Loucy (cell line): ENCODE data around the gene MIEN1.

Experiments used
- H2AFZ ChIP-seq: fragments of 200-600 bp; sonication (generic); 2 replicates; pipeline ENCODE4 v1.6.0; 2016; ENCODE audit warnings: antibody characterized with exemption, mild to moderate bottlenecking, low read length, moderate library complexity
- H3F3A ChIP-seq: fragments of 200-600 bp; 2 replicates; pipeline ENCODE4 v1.6.0; 2016; ENCODE audit warnings: antibody characterized with exemption, low read depth, mild to moderate bottlenecking
- H3K27me3 ChIP-seq: fragments of 200-600 bp; sonication (generic); 2 replicates; pipeline ENCODE4 v1.6.1; 2014; ENCODE audit warnings: low read length, mild to moderate bottlenecking; ENCODE audit not compliant: insufficient read depth, poor library complexity, severe bottlenecking
- H3K36me3 ChIP-seq: fragments of 200-600 bp; sonication (generic); 2 replicates; pipeline ENCODE4 v1.6.1; 2016; ENCODE audit warnings: low read length; ENCODE audit not compliant: insufficient read depth
- H3K4me1 ChIP-seq: fragments of 200-600 bp; sonication (generic); 2 replicates; pipeline ENCODE4 v1.5.1; 2014; ENCODE audit warnings: low read length, mild to moderate bottlenecking; ENCODE audit not compliant: insufficient read depth, poor library complexity, severe bottlenecking
- H3K4me2 ChIP-seq: fragments of 200-600 bp; sonication (generic); 2 replicates; pipeline ENCODE4 v1.6.0; 2014; ENCODE audit warnings: antibody characterized with exemption, low read length, low read depth, mild to moderate bottlenecking; ENCODE audit not compliant: poor library complexity, severe bottlenecking
- H3K4me3 ChIP-seq: fragments of 200-600 bp; sonication (generic); 2 replicates; pipeline ENCODE4 v1.5.1; 2014; ENCODE audit warnings: low read length, mild to moderate bottlenecking, mixed read lengths; ENCODE audit not compliant: poor library complexity, severe bottlenecking
- H3K79me2 ChIP-seq: fragments of 200-600 bp; sonication (generic); 2 replicates; pipeline ENCODE4 v1.6.1; 2014; ENCODE audit warnings: low read length; ENCODE audit not compliant: insufficient read depth
- H3K9ac ChIP-seq: fragments of 200-600 bp; sonication (generic); 2 replicates; pipeline ENCODE4 v1.6.0; 2014; ENCODE audit warnings: mild to moderate bottlenecking, low read depth, low read length, moderate library complexity; ENCODE audit not compliant: poor library complexity, severe bottlenecking
- H3K9me2 ChIP-seq: fragments of 200-600 bp; sonication (generic); replicated peaks from 2 replicates; pipeline ENCODE4 v1.6.1; 2016; ENCODE audit warnings: low read depth, low read length, mixed read lengths
- H3K9me3 ChIP-seq: fragments of 200-600 bp; sonication (generic); 2 replicates; pipeline ENCODE4 v1.6.1; 2014; ENCODE audit warnings: mild to moderate bottlenecking, antibody characterized with exemption, low read length, low read depth; ENCODE audit not compliant: insufficient read depth
- H4K20me1 ChIP-seq: fragments of 200-600 bp; sonication (generic); 2 replicates; pipeline ENCODE4 v1.6.0; 2014; ENCODE audit warnings: antibody characterized with exemption, low read length, mild to moderate bottlenecking; ENCODE audit not compliant: insufficient read depth, poor library complexity, severe bottlenecking
- EZH2phosphoT487 ChIP-seq: fragments of 200-600 bp; IDR thresholded peaks from 2 replicates; pipeline ENCODE4 v1.6.1; 2018; ENCODE audit warnings: antibody characterized with exemption, mild to moderate bottlenecking, moderate library complexity, borderline replicate concordance
- TF ChIP-seq, protein P1 (sequence below): fragments of 200-600 bp; sonication (generic); conservative IDR thresholded peaks from 2 replicates; pipeline ENCODE4 v1.5.1; 2014; ENCODE audit warnings: mild to moderate bottlenecking, antibody characterized with exemption, low read length

MIEN1 gene

DNA sequence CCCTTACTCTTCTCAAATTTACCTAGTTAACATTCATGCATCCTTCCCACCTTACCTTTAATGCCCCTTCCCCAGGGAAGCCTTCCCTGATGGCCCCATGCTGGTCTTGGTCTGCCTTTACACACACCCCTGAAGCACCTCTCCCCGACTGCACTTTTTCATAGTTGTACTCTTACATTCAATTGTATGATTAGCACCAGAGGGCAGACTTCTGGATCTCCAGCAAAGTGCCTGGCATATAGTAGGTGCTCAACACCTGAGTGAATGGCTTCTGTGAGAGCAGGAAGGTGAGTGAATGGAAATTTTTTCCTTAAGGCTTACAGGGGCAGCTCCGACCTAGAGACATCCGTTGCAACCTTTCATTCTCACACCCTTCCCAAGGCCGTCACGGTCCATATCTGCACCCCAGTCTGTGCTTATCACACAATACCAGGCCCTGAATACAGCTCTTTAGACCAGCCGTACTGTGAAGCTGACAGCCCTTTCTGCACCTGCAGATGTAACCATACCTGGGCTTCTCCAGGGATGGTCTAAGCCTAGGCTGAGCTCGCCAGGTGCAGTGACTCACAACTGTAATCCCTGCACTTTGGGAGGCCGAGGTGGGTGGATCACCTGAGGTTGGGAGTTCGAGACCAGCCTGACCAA lies 46.9 kb downstream of the MIEN1 start:
- Histone ChIP-seq H3K79me2 (no peaks in the 10 kb centered on the region), H3K9ac (no peak overlapping the region), H4K20me1 (no peaks in the 10 kb centered on the region), H3K4me1 (peaks cover 35% of the 10 kb centered on the region), H3K36me3 (no peaks in the 10 kb centered on the region), H2AFZ (no peak overlapping the region), H3K27me3 (no peaks in the 10 kb centered on the region), H3K4me3 (no peak overlapping the region), H3F3A (peaks cover 4% of the 10 kb centered on the region; the same call in 1 of the 2 replicates), H3K9me3 (no peaks in the 10 kb centered on the region), H3K9me2 (no peaks in the 10 kb centered on the region), H3K4me2 (no peak overlapping the region)
- TF ChIP-seq EZH2phosphoT487, result no peak
- TF ChIP-seq, protein P1, sequence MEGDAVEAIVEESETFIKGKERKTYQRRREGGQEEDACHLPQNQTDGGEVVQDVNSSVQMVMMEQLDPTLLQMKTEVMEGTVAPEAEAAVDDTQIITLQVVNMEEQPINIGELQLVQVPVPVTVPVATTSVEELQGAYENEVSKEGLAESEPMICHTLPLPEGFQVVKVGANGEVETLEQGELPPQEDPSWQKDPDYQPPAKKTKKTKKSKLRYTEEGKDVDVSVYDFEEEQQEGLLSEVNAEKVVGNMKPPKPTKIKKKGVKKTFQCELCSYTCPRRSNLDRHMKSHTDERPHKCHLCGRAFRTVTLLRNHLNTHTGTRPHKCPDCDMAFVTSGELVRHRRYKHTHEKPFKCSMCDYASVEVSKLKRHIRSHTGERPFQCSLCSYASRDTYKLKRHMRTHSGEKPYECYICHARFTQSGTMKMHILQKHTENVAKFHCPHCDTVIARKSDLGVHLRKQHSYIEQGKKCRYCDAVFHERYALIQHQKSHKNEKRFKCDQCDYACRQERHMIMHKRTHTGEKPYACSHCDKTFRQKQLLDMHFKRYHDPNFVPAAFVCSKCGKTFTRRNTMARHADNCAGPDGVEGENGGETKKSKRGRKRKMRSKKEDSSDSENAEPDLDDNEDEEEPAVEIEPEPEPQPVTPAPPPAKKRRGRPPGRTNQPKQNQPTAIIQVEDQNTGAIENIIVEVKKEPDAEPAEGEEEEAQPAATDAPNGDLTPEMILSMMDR, result no peak

DNA sequence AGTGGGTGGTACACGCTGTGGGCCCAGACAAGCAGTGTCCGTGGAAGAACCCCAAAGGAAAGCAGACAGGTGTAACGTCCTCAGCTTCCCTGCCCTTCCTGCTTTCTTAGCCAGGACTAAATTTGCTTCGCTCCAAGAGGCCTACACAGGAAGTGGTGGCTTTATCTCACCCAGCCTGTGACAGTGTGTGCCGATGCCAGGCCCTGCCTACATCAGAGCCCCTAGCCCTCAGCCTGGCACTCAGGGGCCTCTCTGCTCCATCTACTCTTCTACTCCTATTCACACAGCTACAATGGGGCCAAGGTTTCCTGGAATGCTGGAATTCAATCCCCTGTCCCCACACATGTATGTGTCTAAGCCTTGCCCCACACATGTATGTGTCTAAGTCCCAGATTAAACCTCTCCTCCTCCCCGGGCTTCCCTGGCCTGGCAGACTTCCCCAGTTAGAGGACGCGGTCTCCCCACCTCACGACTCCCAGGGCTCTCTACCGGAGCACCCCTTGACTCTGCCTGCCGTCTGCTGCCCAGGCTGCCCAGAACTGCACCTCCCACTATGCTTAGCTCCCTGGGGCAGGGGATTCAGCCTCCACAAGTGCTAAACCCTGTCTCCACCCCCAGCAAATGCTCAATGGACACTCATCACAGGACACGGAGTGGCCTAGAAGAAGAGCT lies 50.7 kb downstream of the MIEN1 start:
- H3K27me3 ChIP-seq, result no peaks in the 10 kb centered on the region
- no peaks in the 10 kb centered on the region for H3K36me3 ChIP-seq
- H3K4me1 ChIP-seq, result peaks cover 22% of the 10 kb centered on the region
- peak overlapping the region; percentile 48 for H3K4me3 ChIP-seq
- H4K20me1 ChIP-seq, result no peaks in the 10 kb centered on the region
- H3K4me2 ChIP-seq, result peak overlapping the region; percentile 64
- peak overlapping the region; percentile 72 for H3K9ac ChIP-seq
- H2AFZ ChIP-seq, result peak overlapping the region; percentile 73
- H3K9me2 ChIP-seq, result no peaks in the 10 kb centered on the region
- H3K79me2 ChIP-seq, result no peaks in the 10 kb centered on the region
- no peaks in the 10 kb centered on the region for H3K9me3 ChIP-seq
- TF ChIP-seq EZH2phosphoT487, result no peak
- TF ChIP-seq, protein P1, result no peak
- no peaks in the 10 kb centered on the region for H3F3A ChIP-seq
